ENCODE results near the gene ZFP28. TPM values are rescaled to one million over a fixed set of nuclear protein-coding genes. Genes with fewer than 3 reads are reported as not detected.

ZFP28 gene
- total and polyA plus RNA-seq, 2 of the 8 experiments (the other 6 are each of a cell fraction or from before 2014, with no cell fraction given) = 1.6 to 4.5 TPM

DNA sequence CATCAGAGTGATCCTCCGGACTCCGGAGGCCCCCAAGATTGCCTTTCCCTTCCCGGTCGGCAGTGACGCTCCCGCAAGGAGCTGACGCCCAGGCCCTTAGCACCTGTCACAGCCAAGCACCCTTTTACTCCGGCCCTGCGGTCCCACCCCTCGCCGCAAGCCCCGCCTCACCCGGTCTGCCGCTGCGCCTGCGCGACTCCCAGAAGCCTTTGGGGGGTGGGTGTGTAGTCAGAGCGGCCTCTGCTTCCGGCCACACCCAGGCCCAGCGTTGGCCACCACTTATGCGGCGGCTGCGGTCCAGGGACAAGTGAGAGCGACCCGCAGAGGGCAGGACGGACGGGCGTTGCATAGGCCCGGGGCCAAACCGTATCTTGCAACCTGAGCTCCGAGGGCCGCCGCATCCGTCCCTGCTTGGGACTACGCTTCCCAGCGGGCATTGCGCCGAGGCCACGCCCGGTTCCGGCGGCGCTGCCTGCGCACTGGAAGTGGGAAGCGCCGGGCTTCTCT, 441 bp upstream of the ZFP28 start (continued):
- TF ChIP-seq, protein P1, sequence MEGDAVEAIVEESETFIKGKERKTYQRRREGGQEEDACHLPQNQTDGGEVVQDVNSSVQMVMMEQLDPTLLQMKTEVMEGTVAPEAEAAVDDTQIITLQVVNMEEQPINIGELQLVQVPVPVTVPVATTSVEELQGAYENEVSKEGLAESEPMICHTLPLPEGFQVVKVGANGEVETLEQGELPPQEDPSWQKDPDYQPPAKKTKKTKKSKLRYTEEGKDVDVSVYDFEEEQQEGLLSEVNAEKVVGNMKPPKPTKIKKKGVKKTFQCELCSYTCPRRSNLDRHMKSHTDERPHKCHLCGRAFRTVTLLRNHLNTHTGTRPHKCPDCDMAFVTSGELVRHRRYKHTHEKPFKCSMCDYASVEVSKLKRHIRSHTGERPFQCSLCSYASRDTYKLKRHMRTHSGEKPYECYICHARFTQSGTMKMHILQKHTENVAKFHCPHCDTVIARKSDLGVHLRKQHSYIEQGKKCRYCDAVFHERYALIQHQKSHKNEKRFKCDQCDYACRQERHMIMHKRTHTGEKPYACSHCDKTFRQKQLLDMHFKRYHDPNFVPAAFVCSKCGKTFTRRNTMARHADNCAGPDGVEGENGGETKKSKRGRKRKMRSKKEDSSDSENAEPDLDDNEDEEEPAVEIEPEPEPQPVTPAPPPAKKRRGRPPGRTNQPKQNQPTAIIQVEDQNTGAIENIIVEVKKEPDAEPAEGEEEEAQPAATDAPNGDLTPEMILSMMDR (IDR thresholded peaks at IDR 0.05; ENCODE audit: control extremely low read depth in 1 of 3, insufficient read depth in 1 of 3, low read depth in 1 of 3, low read length in 3 of 3) = no peak
